ENCODE data around the gene RPA1. TPM values are rescaled to one million over a fixed set of nuclear protein-coding genes. Genes with fewer than 3 reads are reported as not detected.

RPA1 gene
- total and polyA plus RNA-seq, 7 experiments from 2014 or later = 57.8 to 264 (median 85.2) TPM

Other genes starting within 250 kb of the RPA1 start
- gene SLC43A2, start 201.2 kb upstream of the RPA1 start, total RNA-seq = 100 to 1,000 TPM in 1 of 5 experiments, 10 to 100 TPM in 1, 1 to 10 TPM in 2, under 1 TPM in 1; 0.44 to 112 (median 9.2) TPM
- gene SLC43A2, start 201.2 kb upstream of the RPA1 start, polyA plus RNA-seq = 1 to 10 TPM; 3.5 to 3.7 TPM
- gene SCARF1, start 184.3 kb upstream of the RPA1 start, total RNA-seq = 1 to 10 TPM; 1.2 to 9.0 (median 2.3) TPM
- under 1 TPM in 1 of 2 donors, not detected in 1; 0.06 TPM for gene SCARF1, start 184.3 kb upstream of the RPA1 start, polyA plus RNA-seq
- gene RILP, start 180.1 kb upstream of the RPA1 start, total RNA-seq = 1 to 10 TPM; 2.1 to 8.7 (median 3.0) TPM
- 1 to 10 TPM; 2.4 to 3.4 TPM for gene RILP, start 180.1 kb upstream of the RPA1 start, polyA plus RNA-seq
- 100 to 1,000 TPM; 388 to 554 (median 460) TPM for gene PRPF8, start 145.1 kb upstream of the RPA1 start, total RNA-seq
- gene PRPF8, start 145.1 kb upstream of the RPA1 start, polyA plus RNA-seq = 100 to 1,000 TPM; 167 to 272 TPM
- gene TLCD2, start 119.6 kb upstream of the RPA1 start, total RNA-seq = under 1 TPM in 4 of 5 experiments, not detected in 1; 0.05 to 0.49 (median 0.08) TPM
- gene TLCD2, start 119.6 kb upstream of the RPA1 start, polyA plus RNA-seq = not detected
- 10 to 100 TPM; 30.7 to 55.1 (median 38.3) TPM for gene WDR81, start 105.3 kb upstream of the RPA1 start, total RNA-seq
- gene WDR81, start 105.3 kb upstream of the RPA1 start, polyA plus RNA-seq = 10 to 100 TPM in 1 of 2 donors, 1 to 10 TPM in 1; 9.8 to 25.5 TPM
- gene SERPINF2, start 87.1 kb upstream of the RPA1 start, total RNA-seq = 1 to 10 TPM in 1 of 5 experiments, under 1 TPM in 4; 0.27 to 1.4 (median 0.65) TPM
- not detected for gene SERPINF2, start 87.1 kb upstream of the RPA1 start, polyA plus RNA-seq
- 10 to 100 TPM in 1 of 5 experiments, 1 to 10 TPM in 3, not detected in 1; 1.5 to 12.1 (median 4.9) TPM for gene SERPINF1, start 67.9 kb upstream of the RPA1 start, total RNA-seq
- gene SERPINF1, start 67.9 kb upstream of the RPA1 start, polyA plus RNA-seq = 1 to 10 TPM; 4.6 to 8.9 TPM
- 10 to 100 TPM; 19.8 to 38.4 (median 32.5) TPM for gene SMYD4, start 103 bp upstream of the RPA1 start, total RNA-seq
- 10 to 100 TPM in 1 of 2 donors, 1 to 10 TPM in 1; 9.7 to 18.0 TPM for gene SMYD4, start 103 bp upstream of the RPA1 start, polyA plus RNA-seq
- gene RTN4RL1, start 195.3 kb downstream of the RPA1 start, total RNA-seq = 1 to 10 TPM in 1 of 5 experiments, under 1 TPM in 2, not detected in 2; 0.19 to 1.5 (median 0.49) TPM
- gene RTN4RL1, start 195.3 kb downstream of the RPA1 start, polyA plus RNA-seq = under 1 TPM; 0.21 to 0.58 TPM
- 100 to 1,000 TPM in 1 of 5 experiments, 10 to 100 TPM in 4; 47.3 to 124 (median 97.6) TPM for gene DPH1, start 200.1 kb downstream of the RPA1 start, total RNA-seq
- gene DPH1, start 200.1 kb downstream of the RPA1 start, polyA plus RNA-seq = 10 to 100 TPM; 32.9 to 51.3 TPM
- 10 to 100 TPM; 24.5 to 37.9 (median 31.8) TPM for gene OVCA2, start 212.0 kb downstream of the RPA1 start, total RNA-seq
- 10 to 100 TPM; 52.7 to 65.5 TPM for gene OVCA2, start 212.0 kb downstream of the RPA1 start, polyA plus RNA-seq
- 100 to 1,000 TPM in 1 of 5 experiments, 1 to 10 TPM in 4; 1.4 to 128 (median 6.3) TPM for gene HIC1, start 225.1 kb downstream of the RPA1 start, total RNA-seq
- gene HIC1, start 225.1 kb downstream of the RPA1 start, polyA plus RNA-seq = under 1 TPM; 0.56 to 0.83 TPM